DOHH2 (cell line): ENCODE data around the gene TAF3.

Source experiments
- EZH2phosphoT487 ChIP-seq: fragments of 200-600 bp; sonication (generic); IDR thresholded peaks from 2 replicates; pipeline ENCODE4 v1.6.1; 2017; ENCODE audit warnings: borderline replicate concordance, mild to moderate bottlenecking, antibody characterized with exemption, low read length, moderate library complexity, mixed read lengths
- TF ChIP-seq, protein P1 (sequence below): fragments of 200-600 bp; sonication (generic); IDR thresholded peaks from one replicate; pipeline ENCODE4 v1.5.1; 2014; ENCODE audit warnings: antibody characterized with exemption, mild to moderate bottlenecking, low read depth, low read length; ENCODE audit not compliant: poor library complexity, severe bottlenecking

DNA sequence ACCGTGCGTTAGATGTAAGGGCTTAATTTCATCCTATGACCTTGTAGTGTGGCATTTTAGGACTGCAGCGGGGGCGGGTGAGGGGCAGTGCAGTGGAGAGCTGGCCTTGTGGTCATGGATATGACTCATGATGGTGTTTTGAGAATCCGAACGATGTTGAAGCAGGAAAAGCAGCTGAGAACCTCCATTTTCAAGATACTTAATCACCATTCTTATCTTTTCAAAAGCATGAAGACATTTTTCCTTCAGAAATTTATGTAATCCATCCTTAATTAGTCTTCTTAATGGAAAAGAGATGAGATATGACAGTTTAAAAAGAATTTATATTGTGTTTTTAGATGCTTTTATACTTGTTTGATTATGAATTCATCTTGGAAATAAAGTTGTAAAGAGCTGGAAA is 20.7 kb upstream of the TAF3 start:
- TF ChIP-seq, protein P1, sequence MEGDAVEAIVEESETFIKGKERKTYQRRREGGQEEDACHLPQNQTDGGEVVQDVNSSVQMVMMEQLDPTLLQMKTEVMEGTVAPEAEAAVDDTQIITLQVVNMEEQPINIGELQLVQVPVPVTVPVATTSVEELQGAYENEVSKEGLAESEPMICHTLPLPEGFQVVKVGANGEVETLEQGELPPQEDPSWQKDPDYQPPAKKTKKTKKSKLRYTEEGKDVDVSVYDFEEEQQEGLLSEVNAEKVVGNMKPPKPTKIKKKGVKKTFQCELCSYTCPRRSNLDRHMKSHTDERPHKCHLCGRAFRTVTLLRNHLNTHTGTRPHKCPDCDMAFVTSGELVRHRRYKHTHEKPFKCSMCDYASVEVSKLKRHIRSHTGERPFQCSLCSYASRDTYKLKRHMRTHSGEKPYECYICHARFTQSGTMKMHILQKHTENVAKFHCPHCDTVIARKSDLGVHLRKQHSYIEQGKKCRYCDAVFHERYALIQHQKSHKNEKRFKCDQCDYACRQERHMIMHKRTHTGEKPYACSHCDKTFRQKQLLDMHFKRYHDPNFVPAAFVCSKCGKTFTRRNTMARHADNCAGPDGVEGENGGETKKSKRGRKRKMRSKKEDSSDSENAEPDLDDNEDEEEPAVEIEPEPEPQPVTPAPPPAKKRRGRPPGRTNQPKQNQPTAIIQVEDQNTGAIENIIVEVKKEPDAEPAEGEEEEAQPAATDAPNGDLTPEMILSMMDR = no peak
- no peak for TF ChIP-seq EZH2phosphoT487
